ENCODE data around the gene TRMU. TPM values are rescaled to one million over a fixed set of nuclear protein-coding genes. Genes with fewer than 3 reads are reported as not detected.

The TRMU gene
- total RNA-seq, 1 donor from 2014 or later: 17.5 TPM

- DNase-seq (ENCODE audit: low spot score in 2 of 2): no peak
- no peak for FAIRE-seq
These were observed 4.0 kb upstream of the TRMU start for GRCh38 chr22:46331496-46331895.

- no peak for FAIRE-seq
- no peak for DNase-seq (ENCODE audit: low spot score in 2 of 2)
These were observed 885 bp downstream of the TRMU start for GRCh38 chr22:46336119-46337078.

GRCh38 chr22:46337870-46338269 is 2.4 kb downstream of the TRMU start:
- FAIRE-seq: no peak
- DNase-seq (ENCODE audit: low spot score in 2 of 2): no peak

- FAIRE-seq (no peak), DNase-seq (ENCODE audit: low spot score in 2 of 2) (no peak)
These were observed 3.1 kb downstream of the TRMU start for GRCh38 chr22:46338636-46339035.

GRCh38 chr22:46339956-46340355 is 4.4 kb downstream of the TRMU start:
- DNase-seq (ENCODE audit: low spot score in 2 of 2) (no peak), FAIRE-seq (no peak)

GRCh38 chr22:46340676-46341075 is 5.2 kb downstream of the TRMU start:
- no peak for FAIRE-seq
- no peak for DNase-seq (ENCODE audit: low spot score in 2 of 2)

GRCh38 chr22:46346680-46347405 is 11.3 kb downstream of the TRMU start:
- FAIRE-seq: no peak
- no peak for DNase-seq (ENCODE audit: low spot score in 2 of 2)

GRCh38 chr22:46347646-46348045 is 12.1 kb downstream of the TRMU start:
- FAIRE-seq (no peak), DNase-seq (ENCODE audit: low spot score in 2 of 2) (no peak)

- no peak for DNase-seq (ENCODE audit: low spot score in 2 of 2)
- no peak for FAIRE-seq
These were observed 12.7 kb downstream of the TRMU start for GRCh38 chr22:46348099-46348695.

GRCh38 chr22:46349238-46349637 is 13.7 kb downstream of the TRMU start:
- DNase-seq (ENCODE audit: low spot score in 2 of 2) (no peak), FAIRE-seq (no peak)

- FAIRE-seq (peak; percentile 30), DNase-seq (ENCODE audit: low spot score in 2 of 2) (no peak)
These were observed 14.2 kb downstream of the TRMU start for GRCh38 chr22:46349681-46350080.

GRCh38 chr22:46350121-46350520 is 14.6 kb downstream of the TRMU start:
- FAIRE-seq (no peak), DNase-seq (ENCODE audit: low spot score in 2 of 2) (no peak)

GRCh38 chr22:46350646-46351045 is 15.1 kb downstream of the TRMU start:
- DNase-seq (ENCODE audit: low spot score in 2 of 2): no peak
- no peak for FAIRE-seq

- DNase-seq (ENCODE audit: low spot score in 2 of 2): no peak
- FAIRE-seq: no peak
These were observed 15.7 kb downstream of the TRMU start for GRCh38 chr22:46351131-46351735.

GRCh38 chr22:46351767-46352166 is 16.3 kb downstream of the TRMU start:
- no peak for DNase-seq (ENCODE audit: low spot score in 2 of 2)

GRCh38 chr22:46352276-46352675 is 16.8 kb downstream of the TRMU start:
- no peak for DNase-seq (ENCODE audit: low spot score in 2 of 2)
- no peak for FAIRE-seq

More at GRCh38 chr22:46351767-46352166, 16.3 kb downstream of the TRMU start:
- FAIRE-seq: no peak

GRCh38 chr22:46352691-46353386 is 17.3 kb downstream of the TRMU start:
- DNase-seq (ENCODE audit: low spot score in 2 of 2): peak in 1 of 2 donors; percentile 60
- no peak for FAIRE-seq

GRCh38 chr22:46353483-46354105 is 18.1 kb downstream of the TRMU start:
- FAIRE-seq (no peak), DNase-seq (ENCODE audit: low spot score in 2 of 2) (no peak)

- no peak for DNase-seq (ENCODE audit: low spot score in 2 of 2)
These were observed 18.9 kb downstream of the TRMU start for GRCh38 chr22:46354176-46354992.

More at GRCh38 chr22:46354176-46354992, 18.9 kb downstream of the TRMU start:
- FAIRE-seq: no peak

Data from frontal cortex (tissue), 4 donors.